GM21529 (cell line): ENCODE data around the gene CELA3B.
"Not testable (repeated sequence)": the region's sequence is repeated elsewhere in the genome, so short reads cannot be mapped to it uniquely, and the experiment has no call there.

Experiments used
- ATAC-seq: cut with Tn5 transposase; IDR thresholded peaks from one replicate; pipeline ENCODE4 v1.9.1; 2021; ENCODE audit not compliant: unreplicated experiment

CELA3B gene

GRCh38 chr1:21942959-21943640, 33.7 kb upstream of the CELA3B start:
- not testable (repeated sequence) for ATAC-seq

DNA sequence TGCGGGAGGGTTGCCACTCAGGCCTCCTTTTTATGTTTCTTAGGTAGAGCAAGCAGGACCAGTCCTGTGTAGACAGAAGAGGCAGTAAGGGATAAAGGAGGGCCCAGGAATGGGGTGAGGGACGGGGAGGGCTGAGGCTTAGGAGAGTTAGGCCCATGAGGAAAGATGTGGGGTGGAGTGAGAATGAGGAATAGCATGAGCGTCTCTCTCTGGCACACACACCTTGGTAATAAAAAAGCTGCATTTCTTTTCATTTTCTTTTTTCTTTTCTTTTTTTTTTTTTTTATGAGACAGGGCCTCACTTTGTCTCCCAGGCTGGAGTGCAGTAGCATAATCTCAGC, 32.1 kb upstream of the CELA3B start:
- no peak for ATAC-seq

DNA sequence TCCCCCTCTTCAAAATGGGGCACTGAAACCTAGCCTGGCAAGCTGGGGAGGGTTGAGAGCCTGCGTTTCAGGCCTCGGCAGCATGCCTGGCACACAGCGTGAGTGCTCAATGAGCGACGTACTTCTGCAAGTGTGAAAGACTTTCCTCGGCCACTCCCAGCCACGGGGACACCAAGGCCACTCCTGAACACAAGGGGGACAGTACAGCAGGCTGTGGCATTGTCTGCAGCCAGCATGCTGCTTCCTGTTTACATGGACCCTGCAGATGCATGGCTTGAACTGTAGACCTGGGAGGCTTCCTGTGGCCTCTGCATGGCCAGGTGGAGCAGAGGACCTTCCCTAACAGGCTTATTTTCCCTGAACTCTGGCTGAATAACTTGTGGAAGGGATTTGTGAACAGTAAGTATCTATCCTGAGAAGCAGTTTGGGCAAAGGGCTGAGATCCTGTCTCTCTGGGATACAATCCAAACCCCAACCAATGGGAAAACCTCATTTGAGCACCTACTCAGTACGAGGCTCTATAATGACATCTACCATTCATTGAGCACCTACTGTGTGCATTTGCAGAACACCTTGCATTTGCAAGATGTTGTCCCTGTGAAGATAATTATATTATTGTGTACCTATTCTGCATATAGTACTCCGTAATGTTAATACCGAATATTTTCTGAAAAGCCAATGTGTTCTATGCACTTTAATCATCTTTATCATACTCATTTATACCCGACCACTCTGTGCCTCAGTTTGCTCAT, 29.8 kb upstream of the CELA3B start:
- ATAC-seq = no peak

DNA sequence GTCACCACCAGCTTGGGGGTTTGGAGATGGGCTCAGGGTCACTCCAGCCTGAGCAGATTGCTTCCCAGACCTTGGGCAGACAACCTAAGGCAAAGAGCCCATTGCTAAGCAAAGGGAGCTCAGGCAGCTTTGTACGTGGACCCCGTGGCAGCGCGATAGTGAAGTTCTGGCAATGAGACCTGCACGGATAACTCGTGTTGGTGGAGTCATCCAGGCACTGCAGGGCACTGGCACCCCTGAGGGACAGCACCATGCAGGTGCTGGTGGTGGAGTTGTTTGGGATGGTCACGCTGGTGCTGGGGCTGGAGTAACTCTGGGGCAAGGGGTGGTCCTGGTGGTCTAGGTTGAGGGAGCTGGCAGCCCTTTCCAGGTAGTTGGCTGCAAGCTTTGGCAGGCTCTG, 26.1 kb upstream of the CELA3B start:
- no peak for ATAC-seq

DNA sequence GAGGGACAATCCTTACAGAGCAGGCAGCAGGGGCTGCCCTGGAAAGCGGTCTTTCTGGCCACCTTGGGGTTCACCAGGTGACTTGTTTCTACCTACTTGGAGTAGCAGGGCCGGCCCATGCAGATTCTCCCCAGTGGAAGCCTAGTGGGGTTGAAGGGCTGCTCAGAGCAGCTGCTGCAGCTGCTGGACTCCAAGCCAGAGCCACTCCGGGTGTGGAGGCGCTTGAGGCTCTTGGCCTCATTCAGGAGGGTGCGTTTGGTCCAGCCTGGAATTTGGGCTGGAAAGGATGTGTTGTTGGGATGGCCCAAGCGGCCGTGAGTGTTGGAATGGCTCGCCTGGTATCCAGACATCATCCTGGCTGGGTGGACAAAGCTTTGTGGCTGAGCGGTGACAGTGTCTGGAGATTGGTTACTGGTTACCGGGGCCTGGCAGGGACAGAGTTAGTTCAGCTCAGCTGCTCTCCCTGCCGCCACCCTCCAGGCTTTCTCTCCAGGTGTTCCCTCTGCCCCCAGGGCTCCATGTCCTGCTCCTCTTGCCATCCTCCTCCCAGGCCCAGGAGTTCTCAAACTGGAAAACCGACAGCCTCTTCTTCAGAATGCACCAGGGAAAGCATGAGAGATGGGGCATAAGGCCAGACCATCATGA, 25.5 kb upstream of the CELA3B start:
- no peak for ATAC-seq

GRCh38 chr1:21952786-21953520, 23.9 kb upstream of the CELA3B start:
- ATAC-seq = no peak

DNA sequence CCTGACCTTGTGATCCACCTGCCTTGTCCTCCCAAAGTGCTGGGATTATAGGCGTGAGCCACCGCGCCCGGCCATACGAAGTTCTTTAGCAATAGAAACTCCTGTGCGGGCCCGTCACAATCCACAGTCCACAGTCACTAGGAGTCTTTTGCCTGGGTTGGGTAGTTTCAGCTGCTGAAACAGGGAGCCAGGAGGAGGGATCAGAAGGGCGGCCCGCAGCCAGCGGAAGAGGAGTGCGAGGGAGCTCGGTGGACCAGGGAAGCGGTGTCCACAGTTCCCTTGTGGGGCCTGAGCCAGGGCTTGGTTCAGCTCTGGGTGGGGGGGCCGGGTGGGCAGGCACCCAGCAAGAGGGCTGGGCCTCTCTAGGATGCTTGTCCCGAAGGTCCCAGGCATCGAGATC, 21.8 kb upstream of the CELA3B start:
- no peak for ATAC-seq

DNA sequence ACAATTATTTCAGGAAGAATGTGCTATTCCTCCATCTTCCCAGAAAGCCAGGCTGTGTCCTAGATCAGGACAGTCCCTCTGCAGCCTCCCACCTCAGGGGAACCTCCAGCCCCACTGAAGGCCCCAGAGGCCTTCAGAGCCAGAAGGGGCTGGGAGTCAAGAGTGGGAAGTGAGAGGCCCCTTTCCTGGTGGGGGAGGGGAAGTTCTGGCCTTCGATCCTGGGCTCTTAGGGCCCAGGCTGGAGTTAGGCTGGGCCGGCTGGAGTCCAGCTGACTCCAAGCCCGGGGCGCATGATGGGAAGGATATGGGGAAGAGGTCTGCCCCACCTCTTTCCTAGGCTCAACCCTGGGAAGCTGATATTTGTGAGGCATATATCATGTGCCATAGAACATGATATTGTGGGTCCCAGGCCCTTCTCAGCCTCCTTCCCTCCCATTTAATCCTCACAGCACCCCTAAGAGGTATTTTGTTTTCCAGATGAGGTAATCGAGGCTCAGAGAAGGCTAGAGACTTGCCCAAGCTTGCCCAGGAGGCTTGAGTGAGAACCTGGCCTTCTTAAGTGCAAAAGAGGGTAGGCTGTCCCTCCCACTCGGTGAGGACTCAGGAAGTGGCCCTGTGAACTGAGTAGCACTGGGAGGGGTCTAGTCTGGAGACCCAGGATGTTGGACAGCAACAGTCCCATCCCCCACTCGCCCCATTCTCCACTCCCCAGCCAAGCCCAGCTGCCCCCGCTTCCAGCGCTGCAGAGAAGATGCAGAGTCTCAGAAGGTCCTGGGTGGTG, 21.1 kb upstream of the CELA3B start:
- no peak for ATAC-seq

DNA sequence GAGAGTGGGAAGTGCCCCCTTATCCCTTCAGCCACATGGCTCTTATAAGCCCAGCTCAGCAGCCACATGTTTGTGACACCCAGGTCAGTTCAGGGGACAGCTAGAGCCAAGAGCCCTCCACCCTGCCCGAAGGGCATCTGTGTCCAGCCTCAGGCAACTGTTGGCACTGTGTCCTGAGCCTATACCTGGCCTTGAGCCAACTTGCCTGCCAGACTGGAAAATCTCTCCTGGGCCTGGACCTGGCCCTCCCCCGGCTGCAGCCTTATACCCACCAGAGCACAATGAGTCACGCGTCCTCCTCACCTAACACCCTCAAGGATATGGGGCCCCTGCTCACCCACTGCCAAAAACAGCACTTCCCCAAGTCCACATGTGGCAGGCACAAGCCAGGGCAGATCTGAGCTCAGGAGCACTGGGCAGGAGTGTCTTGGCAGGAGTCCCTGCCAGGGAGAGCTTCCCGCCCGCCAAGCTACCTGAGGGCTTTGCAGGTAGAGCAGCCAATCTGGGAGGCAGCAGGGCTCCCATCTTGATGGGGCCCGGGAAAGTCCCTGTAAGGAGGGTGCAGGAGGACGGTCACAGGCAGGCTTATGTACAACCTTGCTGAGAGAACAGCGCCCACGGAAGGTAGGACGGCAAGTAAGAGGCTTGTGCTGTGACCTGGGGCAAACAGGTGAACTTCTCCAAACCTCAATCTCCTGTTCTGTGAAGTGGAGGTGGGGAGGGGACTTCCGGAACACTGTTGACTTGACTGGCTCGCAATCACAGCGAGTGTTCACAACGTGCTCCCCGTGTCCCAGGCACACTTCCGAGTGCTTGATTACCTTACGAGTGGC, 19.9 kb upstream of the CELA3B start:
- no peak for ATAC-seq

GRCh38 chr1:21961337-21961736, 15.5 kb upstream of the CELA3B start:
- no peak for ATAC-seq

GRCh38 chr1:21961799-21962198, 15.0 kb upstream of the CELA3B start:
- no peak for ATAC-seq

- ATAC-seq = no peak
Measured at GRCh38 chr1:21963477-21964217, 13.2 kb upstream of the CELA3B start.

DNA sequence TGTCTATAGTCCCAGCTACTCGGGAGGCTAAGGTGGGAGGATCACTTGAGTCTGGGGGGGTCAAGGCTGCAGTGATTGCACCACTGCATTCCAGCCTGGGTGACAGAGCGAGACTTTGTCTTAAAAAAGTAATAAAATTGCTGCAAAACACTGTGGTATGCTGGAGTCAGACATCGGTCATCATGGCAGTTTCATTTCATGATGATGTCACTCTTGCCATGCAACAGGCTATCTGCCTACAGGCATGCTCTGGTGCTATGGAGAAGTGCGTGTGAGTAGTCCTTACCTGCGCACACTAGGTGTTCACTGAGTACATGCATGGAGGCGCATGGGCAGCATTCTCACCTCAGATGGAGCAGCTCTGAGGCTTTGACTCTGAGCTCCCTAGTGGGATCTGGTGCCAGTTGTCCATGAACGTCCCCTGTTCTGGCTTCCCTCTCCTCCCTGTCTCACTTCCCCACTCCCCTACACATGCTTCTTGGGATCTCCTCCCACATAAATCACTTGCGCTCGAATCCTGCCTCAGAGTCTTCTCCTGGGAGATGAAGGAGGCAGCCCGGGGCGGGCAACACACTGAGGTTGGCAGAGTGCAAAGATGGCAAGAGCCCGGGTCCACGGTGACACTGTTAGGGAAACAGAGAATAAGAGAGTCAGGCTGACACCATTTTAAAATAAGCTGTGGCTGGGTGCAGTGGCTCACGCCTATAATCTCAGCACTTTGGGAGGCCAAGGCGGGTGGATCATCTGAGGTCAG, 10.4 kb upstream of the CELA3B start:
- no peak for ATAC-seq

- not testable (repeated sequence) for ATAC-seq
Measured at GRCh38 chr1:21967216-21967615, 9.6 kb upstream of the CELA3B start.

DNA sequence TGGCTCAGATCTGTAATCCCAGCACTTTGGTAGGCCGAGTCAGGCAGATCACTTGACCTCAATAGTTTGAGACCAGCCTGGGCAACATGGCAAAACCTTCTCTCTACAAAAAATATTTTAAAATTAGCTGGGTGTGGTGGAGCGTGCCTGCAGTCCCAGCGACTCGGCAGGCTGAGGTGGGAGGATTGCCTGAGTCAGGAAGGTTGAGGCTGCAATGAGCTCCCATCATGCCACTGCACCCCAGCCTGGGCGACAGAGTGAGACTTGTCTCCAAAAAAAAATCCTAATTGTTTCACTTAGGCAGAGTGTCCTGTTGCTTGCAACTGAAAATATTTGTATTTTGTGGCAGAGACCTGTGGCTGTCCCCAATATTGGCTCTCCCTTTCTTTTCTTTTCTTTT, 7.8 kb upstream of the CELA3B start:
- not testable (repeated sequence) for ATAC-seq

GRCh38 chr1:21970523-21970922, 6.3 kb upstream of the CELA3B start:
- ATAC-seq = not testable (repeated sequence)

GRCh38 chr1:21972973-21973441, 3.8 kb upstream of the CELA3B start:
- ATAC-seq = not testable (repeated sequence)

- ATAC-seq = not testable (repeated sequence)
Measured at GRCh38 chr1:21973948-21974347, 2.9 kb upstream of the CELA3B start.
